Measurements from ENCODE around the gene C2.

- TF ChIP-seq, protein P1, sequence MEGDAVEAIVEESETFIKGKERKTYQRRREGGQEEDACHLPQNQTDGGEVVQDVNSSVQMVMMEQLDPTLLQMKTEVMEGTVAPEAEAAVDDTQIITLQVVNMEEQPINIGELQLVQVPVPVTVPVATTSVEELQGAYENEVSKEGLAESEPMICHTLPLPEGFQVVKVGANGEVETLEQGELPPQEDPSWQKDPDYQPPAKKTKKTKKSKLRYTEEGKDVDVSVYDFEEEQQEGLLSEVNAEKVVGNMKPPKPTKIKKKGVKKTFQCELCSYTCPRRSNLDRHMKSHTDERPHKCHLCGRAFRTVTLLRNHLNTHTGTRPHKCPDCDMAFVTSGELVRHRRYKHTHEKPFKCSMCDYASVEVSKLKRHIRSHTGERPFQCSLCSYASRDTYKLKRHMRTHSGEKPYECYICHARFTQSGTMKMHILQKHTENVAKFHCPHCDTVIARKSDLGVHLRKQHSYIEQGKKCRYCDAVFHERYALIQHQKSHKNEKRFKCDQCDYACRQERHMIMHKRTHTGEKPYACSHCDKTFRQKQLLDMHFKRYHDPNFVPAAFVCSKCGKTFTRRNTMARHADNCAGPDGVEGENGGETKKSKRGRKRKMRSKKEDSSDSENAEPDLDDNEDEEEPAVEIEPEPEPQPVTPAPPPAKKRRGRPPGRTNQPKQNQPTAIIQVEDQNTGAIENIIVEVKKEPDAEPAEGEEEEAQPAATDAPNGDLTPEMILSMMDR (IDR thresholded peaks at IDR 0.05), result no peak
- no peak for TF ChIP-seq ZFX (IDR thresholded peaks at IDR 0.05; ENCODE audit: borderline replicate concordance)
Measured at GRCh38 chr6:31878222-31878621, 49.3 kb upstream of the C2 start.
